ENCODE measurements around the gene FYB2. TPM values are rescaled to one million over a fixed set of nuclear protein-coding genes. Genes with fewer than 3 reads are reported as not detected.

FYB2 gene
- total RNA-seq, 1 donor from 2014 or later = 1.3 TPM

DNA sequence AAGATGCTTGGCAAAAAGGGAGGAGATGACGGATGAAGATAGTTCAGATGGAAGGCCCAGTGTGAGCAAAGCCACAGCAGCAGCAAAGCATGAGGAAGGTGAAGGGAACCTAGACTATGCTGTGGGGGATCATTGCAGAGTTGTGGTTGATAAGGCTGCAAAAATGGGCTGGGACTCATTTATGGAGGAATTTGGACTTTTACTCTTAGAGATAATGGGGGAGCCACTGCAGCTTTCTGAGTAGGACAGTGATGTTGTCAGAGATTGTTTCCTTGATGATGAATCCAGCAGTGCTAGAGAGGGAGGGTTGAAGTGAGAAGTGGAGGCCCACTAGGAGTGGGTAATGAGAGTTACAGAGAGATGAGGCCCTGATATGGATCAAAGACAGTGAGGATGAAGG lies 33.3 kb upstream of the FYB2 start:
- Mint-ChIP-seq H3K4me3 (no peak overlapping the region), H3K36me3 (no peaks in the 10 kb centered on the region), H3K27me3 (peaks cover 3% of the 10 kb centered on the region), H3K9me3 (no peaks in the 10 kb centered on the region), H3K27ac (no peak overlapping the region), H3K4me1 (ENCODE audit: unreplicated experiment) (peaks cover 12% of the 10 kb centered on the region)
- TF ChIP-seq, protein P1, sequence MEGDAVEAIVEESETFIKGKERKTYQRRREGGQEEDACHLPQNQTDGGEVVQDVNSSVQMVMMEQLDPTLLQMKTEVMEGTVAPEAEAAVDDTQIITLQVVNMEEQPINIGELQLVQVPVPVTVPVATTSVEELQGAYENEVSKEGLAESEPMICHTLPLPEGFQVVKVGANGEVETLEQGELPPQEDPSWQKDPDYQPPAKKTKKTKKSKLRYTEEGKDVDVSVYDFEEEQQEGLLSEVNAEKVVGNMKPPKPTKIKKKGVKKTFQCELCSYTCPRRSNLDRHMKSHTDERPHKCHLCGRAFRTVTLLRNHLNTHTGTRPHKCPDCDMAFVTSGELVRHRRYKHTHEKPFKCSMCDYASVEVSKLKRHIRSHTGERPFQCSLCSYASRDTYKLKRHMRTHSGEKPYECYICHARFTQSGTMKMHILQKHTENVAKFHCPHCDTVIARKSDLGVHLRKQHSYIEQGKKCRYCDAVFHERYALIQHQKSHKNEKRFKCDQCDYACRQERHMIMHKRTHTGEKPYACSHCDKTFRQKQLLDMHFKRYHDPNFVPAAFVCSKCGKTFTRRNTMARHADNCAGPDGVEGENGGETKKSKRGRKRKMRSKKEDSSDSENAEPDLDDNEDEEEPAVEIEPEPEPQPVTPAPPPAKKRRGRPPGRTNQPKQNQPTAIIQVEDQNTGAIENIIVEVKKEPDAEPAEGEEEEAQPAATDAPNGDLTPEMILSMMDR (conservative IDR thresholded peaks at IDR 0.05) = no peak
- DNase-seq (ENCODE audit: extremely low spot score, unreplicated experiment) = no peak

- peaks cover 3% of the 10 kb centered on the region for H3K27me3 Mint-ChIP-seq
- no peaks in the 10 kb centered on the region for H3K36me3 Mint-ChIP-seq
- no peak for DNase-seq (ENCODE audit: extremely low spot score, unreplicated experiment)
- H3K9me3 Mint-ChIP-seq = no peaks in the 10 kb centered on the region
- peaks cover 12% of the 10 kb centered on the region for H3K4me1 Mint-ChIP-seq (ENCODE audit: unreplicated experiment)
- TF ChIP-seq, protein P1 (conservative IDR thresholded peaks at IDR 0.05) = no peak
- H3K4me3 Mint-ChIP-seq = no peak overlapping the region
- H3K27ac Mint-ChIP-seq = no peak overlapping the region
Measured at GRCh38 chr1:56850922-56851321, 31.7 kb upstream of the FYB2 start.

DNA sequence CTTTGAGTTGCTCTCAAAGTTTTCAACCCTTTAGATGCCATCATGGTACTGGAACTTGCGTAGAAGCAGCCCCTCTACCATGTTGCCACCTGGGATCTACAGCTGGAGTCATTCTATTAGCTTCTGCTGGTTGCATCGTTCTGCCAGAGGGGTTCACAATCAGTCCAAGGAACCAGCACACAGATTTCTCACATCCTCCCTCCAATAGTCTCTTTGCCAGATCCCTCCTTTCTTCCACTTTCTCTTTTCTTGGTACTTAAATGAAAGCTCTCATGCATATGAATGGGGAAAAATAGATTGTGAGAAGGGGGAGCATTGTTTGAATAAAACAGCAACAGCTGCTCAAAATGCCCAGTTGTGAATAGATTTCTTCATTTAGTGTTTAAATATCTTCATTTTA lies 31.2 kb upstream of the FYB2 start:
- Mint-ChIP-seq H3K36me3 (no peaks in the 10 kb centered on the region), H3K4me3 (no peak overlapping the region), H3K9me3 (no peaks in the 10 kb centered on the region), H3K4me1 (ENCODE audit: unreplicated experiment) (peaks cover 11% of the 10 kb centered on the region), H3K27me3 (peaks cover 3% of the 10 kb centered on the region), H3K27ac (no peak overlapping the region)
- no peak for DNase-seq (ENCODE audit: extremely low spot score, unreplicated experiment)
- TF ChIP-seq, protein P1 (conservative IDR thresholded peaks at IDR 0.05) = no peak

GRCh38 chr1:56849750-56850149 lies 30.5 kb upstream of the FYB2 start:
- Mint-ChIP-seq H3K4me1 (ENCODE audit: unreplicated experiment) (peaks cover 11% of the 10 kb centered on the region), H3K4me3 (no peak overlapping the region), H3K27me3 (peaks cover 7% of the 10 kb centered on the region), H3K27ac (no peak overlapping the region), H3K9me3 (no peaks in the 10 kb centered on the region), H3K36me3 (no peaks in the 10 kb centered on the region)
- TF ChIP-seq, protein P1 (conservative IDR thresholded peaks at IDR 0.05) = no peak
- no peak for DNase-seq (ENCODE audit: extremely low spot score, unreplicated experiment)

DNA sequence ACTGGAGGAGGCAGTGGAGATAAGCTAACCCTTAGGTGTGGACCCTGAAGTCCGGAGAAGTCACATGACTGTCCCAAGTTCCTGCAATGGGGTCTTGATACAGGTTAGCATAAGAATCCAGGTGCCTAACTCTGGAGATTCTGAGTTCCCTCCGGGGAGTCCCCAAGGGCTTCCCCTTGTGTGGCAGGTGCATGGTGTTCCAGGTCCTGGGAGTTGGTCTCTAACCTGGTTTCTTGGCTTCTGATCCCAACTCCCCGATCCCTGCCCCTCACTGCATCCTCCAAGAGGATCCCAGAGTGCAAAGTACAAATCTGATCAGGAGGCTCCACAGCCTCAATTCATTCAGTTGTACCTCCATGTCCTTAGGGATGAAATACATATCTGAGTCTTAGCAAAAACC lies 26.1 kb upstream of the FYB2 start:
- Mint-ChIP-seq H3K36me3 (no peaks in the 10 kb centered on the region), H3K4me3 (no peak overlapping the region), H3K27me3 (peaks cover 15% of the 10 kb centered on the region), H3K9me3 (no peaks in the 10 kb centered on the region), H3K27ac (no peak overlapping the region), H3K4me1 (ENCODE audit: unreplicated experiment) (peaks cover 11% of the 10 kb centered on the region)
- TF ChIP-seq, protein P1 (conservative IDR thresholded peaks at IDR 0.05) = no peak
- no peak for DNase-seq (ENCODE audit: extremely low spot score, unreplicated experiment)

- H3K4me3 Mint-ChIP-seq = no peak overlapping the region
- no peaks in the 10 kb centered on the region for H3K36me3 Mint-ChIP-seq
- H3K9me3 Mint-ChIP-seq = no peaks in the 10 kb centered on the region
- H3K4me1 Mint-ChIP-seq (ENCODE audit: unreplicated experiment) = peaks cover 11% of the 10 kb centered on the region
- peak overlapping the region; percentile 55 for H3K27ac Mint-ChIP-seq
- no peak for DNase-seq (ENCODE audit: extremely low spot score, unreplicated experiment)
- TF ChIP-seq, protein P1 (conservative IDR thresholded peaks at IDR 0.05) = no peak
- H3K27me3 Mint-ChIP-seq = peaks cover 15% of the 10 kb centered on the region
Measured at GRCh38 chr1:56844545-56845136, 25.4 kb upstream of the FYB2 start.

All from type B pancreatic cell (in vitro differentiated cells).